H54 (cell line): ENCODE results near the gene SELENOW.
"Not testable (repeated sequence)": the region's sequence is repeated elsewhere in the genome, so short reads cannot be mapped to it uniquely, and the experiment has no call there.

Experiments used
- DNase-seq: peaks from one replicate; pipeline ENCODE4 v3.0.0; 2011; ENCODE audit warnings: low spot score, mixed read lengths; ENCODE audit not compliant: insufficient read length
- FAIRE-seq: peaks from 3 replicates; lab custom pipeline; 2011; peaks lifted over from hg19 to GRCh38; lab: Jason Lieb, UNC
- POLR2A ChIP-seq: IDR thresholded peaks from 2 replicates; pipeline ENCODE4 v1.6.1; 2011; ENCODE audit warnings: low read depth, mild to moderate bottlenecking, low read length

The SELENOW gene

DNA sequence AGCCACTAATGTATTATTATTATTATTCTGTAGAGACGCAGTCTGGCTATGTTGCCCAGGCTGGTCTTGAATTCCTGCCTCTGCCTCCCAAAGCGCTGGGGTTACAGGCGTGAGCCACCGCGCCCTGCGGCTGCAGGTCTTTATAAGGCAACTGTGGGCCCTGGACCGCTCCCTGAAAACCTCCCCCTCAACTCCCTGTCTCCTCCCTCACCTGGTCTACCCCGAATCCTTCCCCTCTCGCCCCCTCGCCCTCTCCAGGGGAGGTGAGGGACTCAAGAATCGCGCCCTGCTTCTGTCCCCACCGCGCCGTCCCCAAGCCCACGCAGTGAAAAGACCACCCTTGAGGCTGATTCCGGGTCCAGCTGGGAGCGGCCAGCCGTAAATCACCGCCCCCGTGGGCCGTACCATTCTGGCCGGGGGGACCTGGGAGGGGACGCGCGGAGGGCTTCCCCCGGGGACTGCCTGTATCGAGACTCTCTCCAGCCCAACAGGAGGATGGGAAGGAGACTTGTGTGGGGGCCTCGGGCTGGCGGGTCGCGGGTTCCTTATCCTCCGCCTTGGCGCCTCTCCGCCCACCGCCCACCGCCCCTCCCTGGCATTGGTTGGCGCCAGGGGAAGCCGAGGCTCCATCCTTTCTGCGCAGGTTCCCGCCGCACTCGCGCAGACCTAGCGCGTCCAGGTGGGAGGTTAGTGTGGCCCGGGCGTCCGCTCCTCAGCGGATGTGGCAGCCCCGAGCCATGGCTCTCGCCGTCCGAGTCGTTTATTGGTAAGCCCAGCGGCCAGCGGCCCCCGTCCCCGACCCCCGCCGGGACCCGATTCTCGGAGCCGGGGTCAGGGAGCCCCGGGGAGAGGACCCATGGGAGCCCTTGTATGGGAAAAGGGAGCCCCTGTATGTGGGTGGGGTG, at the start of gene SELENOW:
Gene SELENOW (plus strand): TSS at position 655 of the 905 bp plus-strand sequence. CDS start 83 bp downstream, at position 738.
- DNase-seq (peak; percentile 80), FAIRE-seq (no peak)
- peak; percentile 94 for TF ChIP-seq POLR2A

DNA sequence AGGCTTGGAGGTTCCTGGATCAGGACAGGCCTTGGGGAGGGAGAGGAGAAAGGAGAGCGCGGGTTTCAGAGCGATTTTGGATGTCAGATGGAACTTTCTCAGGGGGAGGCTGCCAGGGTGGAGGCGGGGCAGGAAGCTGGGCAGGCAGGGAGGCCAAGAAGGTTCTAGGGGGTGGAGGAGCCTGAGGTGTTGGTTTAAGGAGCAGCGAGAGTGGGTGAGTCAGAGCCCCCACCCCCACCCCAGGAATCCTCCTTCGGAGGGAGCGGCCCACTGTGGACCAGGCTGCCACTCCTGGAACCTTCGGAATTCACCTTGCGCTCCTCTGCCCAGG, 49.1 kb upstream of the SELENOW start:
- TF ChIP-seq POLR2A: no peak
- FAIRE-seq (no peak), DNase-seq (peak; percentile 62)

DNA sequence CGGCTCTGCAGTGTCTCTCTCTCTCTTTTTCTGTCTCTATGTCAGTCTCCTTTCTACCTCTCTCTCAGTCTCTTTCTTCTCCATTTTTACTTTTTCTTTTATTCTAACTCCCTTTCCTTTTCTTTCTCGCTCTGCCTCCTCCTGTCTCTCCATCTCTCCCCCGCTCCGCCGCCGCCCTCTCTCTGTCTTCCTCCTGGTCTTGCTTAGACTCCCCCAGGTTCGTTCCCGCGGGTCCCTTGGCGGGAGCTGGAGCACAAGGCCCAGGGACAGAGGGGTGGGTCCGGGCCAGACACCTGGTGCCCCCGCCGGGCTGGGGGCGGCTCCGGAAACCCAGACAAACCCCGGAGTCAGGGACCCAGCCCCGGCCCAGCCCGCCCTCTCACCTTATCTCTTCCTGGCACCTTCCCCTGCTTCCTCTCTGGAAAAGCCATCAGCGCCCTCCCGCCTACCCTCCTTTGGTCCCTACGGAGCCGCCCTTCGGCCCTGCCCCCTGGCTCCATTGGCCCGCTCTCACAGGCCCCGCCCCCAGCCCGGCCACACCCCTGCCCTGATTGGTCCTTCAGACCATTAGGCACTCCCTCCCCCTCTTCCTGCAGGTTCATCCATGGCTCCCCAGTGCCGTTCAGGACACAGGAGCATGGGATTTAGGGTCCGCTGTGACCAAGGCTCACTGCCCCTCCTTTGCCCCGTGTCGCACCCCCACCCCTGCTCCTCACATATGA, 48.5 kb upstream of the SELENOW start:
- FAIRE-seq: no peak
- no peak for TF ChIP-seq POLR2A
- DNase-seq: no peak

DNA sequence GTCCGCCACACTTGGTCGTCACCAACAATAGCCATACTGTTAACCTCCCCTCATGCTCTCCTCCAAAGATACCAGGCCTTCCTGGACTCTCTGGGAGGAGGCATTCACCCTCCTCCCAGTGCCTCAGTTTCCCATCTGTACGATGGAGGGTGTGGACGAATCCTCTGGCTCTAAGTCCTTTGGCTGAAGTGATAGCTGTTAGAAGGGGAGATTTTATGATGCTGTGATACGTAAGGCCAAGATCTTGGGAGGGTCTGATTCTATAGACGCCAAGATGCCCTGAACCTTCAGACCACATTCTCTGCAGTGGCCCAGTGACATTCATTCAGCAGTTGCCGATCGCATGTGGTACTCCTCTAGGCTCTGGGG, 48.0 kb upstream of the SELENOW start:
- TF ChIP-seq POLR2A: no peak
- DNase-seq: no peak
- FAIRE-seq: no peak

DNA sequence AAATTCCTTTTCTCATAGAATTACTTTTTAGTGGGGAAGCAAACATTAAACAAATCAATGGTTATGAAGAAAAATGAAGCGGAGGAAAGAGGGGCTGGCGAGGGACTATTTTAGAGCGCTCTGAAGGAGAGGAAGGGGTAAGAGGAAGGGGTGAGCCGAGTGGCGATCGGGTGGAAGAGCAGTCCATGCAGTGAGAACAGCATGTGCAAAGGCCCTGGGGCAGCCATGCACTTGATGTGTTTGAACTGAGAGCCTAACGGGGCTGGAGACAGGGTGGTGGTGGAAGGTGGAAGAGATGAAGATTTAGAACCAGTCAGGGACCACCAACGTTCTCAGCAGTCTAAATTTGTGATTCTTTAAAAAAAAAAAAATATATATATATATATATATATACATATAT, 47.6 kb upstream of the SELENOW start:
- FAIRE-seq (no peak), DNase-seq (no peak)
- no peak for TF ChIP-seq POLR2A

DNA sequence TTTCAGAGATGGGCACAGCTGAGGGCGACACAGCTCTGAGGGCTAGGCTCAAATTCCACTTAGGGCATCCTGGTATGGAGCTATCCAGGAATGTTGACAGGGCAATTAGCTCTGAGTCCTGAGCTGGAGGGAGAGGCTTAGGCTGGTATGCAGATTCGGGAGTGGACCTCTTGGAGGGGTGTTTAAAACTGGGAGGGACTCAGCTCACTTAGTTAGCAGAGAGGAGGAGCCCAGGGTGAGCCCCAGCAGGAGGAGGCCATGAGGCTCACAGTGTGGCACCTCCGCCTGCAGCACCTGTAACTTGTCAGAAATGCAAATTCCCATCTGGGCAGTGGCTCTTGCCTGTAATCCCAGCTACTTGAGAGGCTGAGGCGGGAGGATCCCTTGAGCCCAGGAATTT, 43.4 kb upstream of the SELENOW start:
- DNase-seq: no peak
- no peak for FAIRE-seq
- TF ChIP-seq POLR2A: no peak

DNA sequence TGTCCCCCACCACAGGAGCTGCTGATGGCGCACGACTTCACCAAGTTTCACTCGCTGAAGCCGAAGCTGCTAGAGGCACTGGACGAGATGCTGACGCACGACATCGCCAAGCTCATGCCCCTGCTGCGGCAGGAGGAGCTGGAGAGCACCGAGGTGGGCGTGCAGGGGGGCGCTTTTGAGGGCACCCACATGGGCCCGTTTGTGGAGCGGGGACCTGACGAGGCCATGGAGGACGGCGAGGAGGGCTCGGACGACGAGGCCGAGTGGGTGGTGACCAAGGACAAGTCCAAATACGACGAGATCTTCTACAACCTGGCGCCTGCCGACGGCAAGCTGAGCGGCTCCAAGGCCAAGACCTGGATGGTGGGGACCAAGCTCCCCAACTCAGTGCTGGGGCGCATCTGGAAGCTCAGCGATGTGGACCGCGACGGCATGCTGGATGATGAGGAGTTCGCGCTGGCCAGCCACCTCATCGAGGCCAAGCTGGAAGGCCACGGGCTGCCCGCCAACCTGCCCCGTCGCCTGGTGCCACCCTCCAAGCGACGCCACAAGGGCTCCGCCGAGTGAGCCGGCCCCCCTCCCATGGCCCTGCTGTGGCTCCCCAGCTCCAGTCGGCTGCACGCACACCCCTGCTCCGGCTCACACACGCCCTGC, 37.5 kb upstream of the SELENOW start:
- FAIRE-seq (no peak), DNase-seq (no peak)
- no peak for TF ChIP-seq POLR2A

DNA sequence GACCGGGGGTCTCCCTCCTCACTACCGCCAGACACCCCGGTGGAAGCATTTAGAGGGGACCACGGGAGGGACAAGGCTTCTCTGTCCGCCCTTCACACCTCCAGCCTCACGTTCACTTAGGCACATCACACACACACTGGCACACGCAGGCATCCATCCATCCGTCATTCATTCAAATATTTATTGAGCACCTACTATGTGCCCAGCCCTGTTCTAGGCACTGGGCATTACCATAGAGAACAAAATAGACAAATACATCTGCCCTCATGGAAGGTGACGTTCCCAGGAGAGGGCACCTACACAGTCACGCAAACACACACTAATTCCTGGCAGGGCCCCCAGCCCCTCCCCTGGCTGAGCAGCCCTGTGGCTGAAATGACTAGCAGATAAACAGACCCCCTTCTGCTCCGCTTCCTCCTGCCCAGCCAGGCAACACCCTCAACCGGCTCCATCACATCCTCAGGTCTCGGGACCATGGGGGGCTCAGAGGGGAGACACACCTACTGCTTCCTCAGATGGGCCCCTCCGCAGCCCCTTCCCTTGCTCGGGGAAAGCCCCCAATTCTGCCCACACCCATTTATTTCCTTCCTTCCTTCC, 36.9 kb upstream of the SELENOW start:
- no peak for FAIRE-seq
- TF ChIP-seq POLR2A: no peak

DNA sequence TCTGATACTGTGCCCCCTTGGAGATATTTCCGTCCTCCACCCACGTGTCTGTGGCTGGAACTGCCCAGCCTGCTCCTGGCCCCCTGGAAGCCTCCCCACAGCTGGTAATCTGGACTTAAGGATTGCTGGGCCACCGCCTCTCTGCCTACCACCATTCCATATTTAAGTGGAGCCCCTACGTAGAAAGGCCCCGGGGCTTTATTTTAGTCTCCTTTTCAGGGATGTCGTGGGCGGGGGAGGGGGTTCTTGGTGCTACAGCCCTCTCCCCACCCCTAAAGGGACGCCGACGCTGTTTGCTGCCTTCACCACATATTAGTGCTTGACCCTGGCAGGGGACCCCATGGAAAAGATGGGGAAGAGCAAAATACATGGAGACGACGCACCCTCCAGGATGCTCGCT, 35.9 kb upstream of the SELENOW start:
- FAIRE-seq (no peak), DNase-seq (no peak)
- TF ChIP-seq POLR2A: no peak

More for the DNA sequence above, 36.9 kb upstream of the SELENOW start:
- no peak for DNase-seq

DNA sequence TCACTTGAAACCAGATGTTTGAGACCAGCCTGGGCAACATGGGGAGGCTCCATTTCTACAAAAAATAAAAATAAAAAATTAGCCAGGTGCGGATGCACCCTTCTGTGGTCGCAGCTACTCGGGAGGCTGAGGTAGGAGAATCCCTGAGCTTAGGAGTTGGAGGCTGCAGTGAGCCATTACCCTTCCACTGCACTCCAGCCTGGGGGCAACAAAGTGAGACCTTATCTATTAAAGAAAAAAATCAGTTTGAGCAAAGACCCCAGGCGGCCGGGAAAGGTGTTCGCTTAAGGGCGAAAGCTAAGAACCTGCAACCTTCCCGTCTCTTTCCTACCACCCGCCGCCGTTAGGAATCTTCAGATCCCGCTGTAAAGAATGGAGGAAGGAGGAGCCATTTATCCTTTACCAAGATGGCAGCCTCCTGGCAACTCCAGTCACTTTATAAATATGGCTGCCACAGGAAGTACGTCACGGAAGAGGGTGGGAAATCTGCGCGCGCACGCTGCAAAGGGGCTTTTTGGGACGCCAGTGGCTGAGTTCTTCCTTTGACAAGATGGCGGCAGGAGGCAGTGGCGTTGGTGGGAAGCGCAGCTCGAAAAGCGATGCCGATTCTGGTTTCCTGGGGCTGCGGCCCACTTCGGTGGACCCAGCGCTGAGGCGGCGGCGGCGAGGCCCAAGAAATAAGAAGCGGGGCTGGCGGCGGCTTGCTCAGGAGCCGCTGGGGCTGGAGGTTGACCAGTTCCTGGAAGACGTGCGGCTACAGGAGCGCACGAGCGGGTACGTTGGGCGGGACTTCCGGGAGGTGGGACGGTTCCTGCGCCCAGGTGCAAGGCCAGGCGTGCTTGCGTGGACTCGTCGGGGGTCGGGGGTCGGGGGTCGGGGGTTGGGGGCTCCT, 33.2 kb upstream of the SELENOW start, which contains the start of gene NOP53:
Gene NOP53 (plus strand): TSS at position 537 of the 892 bp plus-strand sequence. CDS start 14 bp downstream, at position 551.
- FAIRE-seq (no peak), DNase-seq (peak; percentile 78)
- peak; percentile 34 for TF ChIP-seq POLR2A

DNA sequence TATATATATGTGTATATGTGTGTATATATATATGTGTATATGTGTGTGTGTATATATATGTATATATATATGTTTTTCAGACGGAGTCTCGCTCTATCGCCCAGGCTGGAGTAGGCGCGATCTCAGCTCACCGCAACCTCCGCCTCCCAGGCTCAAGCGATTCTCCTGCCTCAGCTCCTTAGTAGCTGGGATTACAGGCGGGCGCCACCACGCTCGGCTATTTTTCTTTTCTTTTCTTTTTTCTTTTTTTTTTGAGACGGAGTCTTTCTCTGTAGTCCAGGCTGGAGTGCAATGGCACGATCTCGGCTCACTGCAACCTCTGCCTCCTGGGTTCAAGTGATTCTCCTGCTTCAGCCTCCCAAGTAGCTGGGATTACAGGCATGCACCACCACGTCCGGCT, 32.4 kb upstream of the SELENOW start:
- FAIRE-seq, DNase-seq: not testable (repeated sequence)

DNA sequence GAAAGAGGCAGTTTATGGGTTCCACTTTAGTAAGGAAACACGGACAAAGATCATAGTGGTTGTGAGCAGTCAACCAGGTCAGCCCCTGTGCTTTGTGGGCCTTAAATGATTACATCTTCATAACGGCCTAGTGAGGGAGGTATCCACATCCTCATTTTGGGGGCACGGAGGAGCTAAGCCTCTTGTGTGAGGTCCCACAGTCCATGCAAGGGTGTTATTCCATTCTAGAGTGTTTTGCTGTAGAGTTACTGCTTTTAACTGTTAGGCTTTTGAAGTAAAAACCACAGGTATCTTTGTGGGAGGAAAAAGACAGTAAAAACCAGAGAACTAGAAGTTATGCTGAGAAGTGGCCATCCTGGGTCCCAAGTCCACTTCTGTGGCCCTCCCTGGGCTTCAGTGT, 29.2 kb upstream of the SELENOW start:
- DNase-seq: no peak
- TF ChIP-seq POLR2A: no peak

DNA sequence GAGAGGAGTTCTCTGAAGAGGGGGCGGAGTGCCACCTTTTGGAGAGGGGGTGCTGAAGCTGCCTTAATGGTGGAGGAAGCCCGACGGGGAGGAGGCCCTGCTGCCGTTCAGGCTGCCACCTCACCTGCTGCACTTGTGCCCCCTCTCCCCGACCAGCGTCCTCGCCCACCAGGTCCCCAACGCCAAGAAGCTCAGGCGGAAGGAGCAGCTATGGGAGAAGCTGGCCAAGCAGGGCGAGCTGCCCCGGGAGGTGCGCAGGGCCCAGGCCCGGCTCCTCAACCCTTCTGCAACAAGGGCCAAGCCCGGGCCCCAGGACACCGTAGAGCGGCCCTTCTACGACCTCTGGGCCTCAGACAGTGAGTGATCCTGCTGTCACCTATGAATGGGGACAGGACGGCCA, 27.8 kb upstream of the SELENOW start:
- DNase-seq (no peak), FAIRE-seq (no peak)
- TF ChIP-seq POLR2A: no peak

More for the DNA sequence above, 29.2 kb upstream of the SELENOW start:
- FAIRE-seq: no peak
